Esophagus squamous epithelium (tissue), 5 donors: Measurements from ENCODE around the gene CD48. TPM values are rescaled to one million over a fixed set of nuclear protein-coding genes. Genes with fewer than 3 reads are reported as not detected.

ENCODE experiments used
- DNase-seq: peaks from one replicate; lab custom pipeline; 2025; lab: John Stamatoyannopoulos, UW
- H3K27ac ChIP-seq, 4 donors: fragments of 200-600 bp; sonication (generic); one replicate each; pipeline ENCODE4 v1.5.1; 2016 to 2019; ENCODE audit warnings: mild to moderate bottlenecking in 1 of 4
- H3K27me3 ChIP-seq, 4 donors: fragments of 200-600 bp; sonication (generic); 1 replicate in 3 of 4; 2 replicates in 1 of 4; pipeline versions ENCODE4 v1.5.1 to v1.6.0; 2017 to 2021; ENCODE audit warnings: antibody characterized with exemption in 1 of 4
- H3K36me3 ChIP-seq, 3 donors: fragments of 200-600 bp; sonication (generic); one replicate each; pipeline ENCODE4 v1.5.1; 2016 to 2019
- H3K4me1 ChIP-seq, 3 donors: fragments of 200-600 bp; sonication (generic); one replicate each; pipeline ENCODE4 v1.5.1; 2017 to 2019
- H3K4me3 ChIP-seq, 4 donors: fragments of 200-600 bp; sonication (generic); 1 replicate in 3 of 4; 2 replicates in 1 of 4; pipeline ENCODE4 v1.5.1; 2016 to 2019; ENCODE audit warnings: mild to moderate bottlenecking in 2 of 4, moderate library complexity in 1 of 4
- H3K9me3 ChIP-seq, 3 donors: fragments of 200-600 bp; sonication (generic); one replicate each; pipeline ENCODE4 v1.5.1; 2016 to 2019
- POLR2A ChIP-seq, 4 donors: fragments of 450-650 bp; IDR thresholded peaks; one replicate each; pipeline ENCODE4 v1.6.1; 2017; ENCODE audit warnings: antibody characterized with exemption in 4 of 4, mild to moderate bottlenecking in 4 of 4, moderate library complexity in 3 of 4
- WGBS, 2 donors: methylation state at CpG; one replicate each; pipeline ENCODE4 v1.1.5; 2018; 5-methylcytosine and 5-hydroxymethylcytosine counted together
- intact Hi-C: fragments of 100-400 bp; cut with DNase I; formaldehyde crosslinking; loops from one replicate; pipeline ENCODE4 v1.15.0; 2022
- total RNA-seq, 4 donors: library from RNA; depleted of rRNA; stranded (reverse); fragments of >200 nt; gene quantifications; one replicate each; pipeline ENCODE4 v1.1.0, GENCODE V29; 2016
- TF ChIP-seq, protein P1 (sequence below), 6 experiments: fragments of 450-650 bp in 4 of 6; fragments of 200-600 bp in 2 of 6; sonication (generic) in 2 of 6; IDR thresholded peaks; one replicate each; pipeline ENCODE4 v1.5.1; 2016 to 2019; ENCODE audit warnings: antibody characterized with exemption in 6 of 6, mild to moderate bottlenecking in 4 of 6, moderate library complexity in 4 of 6
- donor health status: DM: yes; HTN: yes; CAD: no.

CD48 gene
- total RNA-seq, 4 donors from 2014 or later: 1.1 to 13.7 (median 5.3) TPM

DNA sequence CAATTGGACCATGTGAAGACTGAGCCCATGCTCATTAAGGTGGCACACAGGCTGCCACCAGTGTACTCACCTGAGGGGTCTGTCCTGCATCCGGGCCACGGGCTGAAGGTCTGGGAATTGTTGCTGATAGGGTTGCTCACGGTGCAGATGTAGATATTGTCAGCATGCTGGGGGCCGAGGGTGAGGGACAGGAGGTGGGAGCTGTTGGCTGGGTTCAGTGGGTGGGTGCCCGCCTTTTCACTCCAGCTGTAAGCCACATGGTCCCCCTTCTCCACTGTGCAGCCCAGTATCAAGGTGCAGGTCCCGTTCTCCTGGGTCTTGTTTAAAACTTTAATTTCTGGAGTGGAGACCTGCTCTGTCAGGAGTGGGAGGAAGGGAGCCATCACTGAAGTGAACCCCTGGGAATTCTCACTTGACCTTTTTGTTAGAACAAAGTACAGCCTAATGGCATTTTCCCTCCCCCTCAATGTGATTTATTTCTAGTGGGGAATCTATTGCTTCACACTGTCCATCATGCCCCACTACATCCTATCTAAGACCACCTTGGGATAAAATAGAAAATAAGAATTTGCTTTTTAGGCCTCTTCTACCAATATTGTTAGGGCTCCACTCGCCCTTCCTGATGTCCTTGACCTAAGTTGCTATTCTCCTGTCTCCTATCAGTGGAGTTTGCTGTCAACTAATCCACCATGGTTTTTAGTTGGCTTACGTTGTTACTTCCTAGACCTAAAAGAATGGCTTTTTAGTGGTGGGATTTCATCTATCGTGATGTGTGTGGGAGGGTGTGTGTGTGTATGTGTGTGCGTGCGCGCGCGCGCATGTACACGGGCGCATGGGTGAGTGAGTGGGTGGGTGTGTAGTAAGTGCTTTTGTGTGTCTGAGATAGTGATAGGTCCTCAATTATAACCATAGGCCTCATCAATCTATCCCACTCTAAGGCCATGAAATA lies 76.8 kb downstream of the CD48 start:
- no peak overlapping the region for H3K4me3 ChIP-seq
- intact Hi-C loops: no loop called here
- no peaks in the 10 kb centered on the region for H3K9me3 ChIP-seq
- H3K4me1 ChIP-seq: peaks cover 0 to 14% (median 3%) of the 10 kb centered on the region in 3 donors
- H3K36me3 ChIP-seq: no peaks in the 10 kb centered on the region
- TF ChIP-seq, protein P1, sequence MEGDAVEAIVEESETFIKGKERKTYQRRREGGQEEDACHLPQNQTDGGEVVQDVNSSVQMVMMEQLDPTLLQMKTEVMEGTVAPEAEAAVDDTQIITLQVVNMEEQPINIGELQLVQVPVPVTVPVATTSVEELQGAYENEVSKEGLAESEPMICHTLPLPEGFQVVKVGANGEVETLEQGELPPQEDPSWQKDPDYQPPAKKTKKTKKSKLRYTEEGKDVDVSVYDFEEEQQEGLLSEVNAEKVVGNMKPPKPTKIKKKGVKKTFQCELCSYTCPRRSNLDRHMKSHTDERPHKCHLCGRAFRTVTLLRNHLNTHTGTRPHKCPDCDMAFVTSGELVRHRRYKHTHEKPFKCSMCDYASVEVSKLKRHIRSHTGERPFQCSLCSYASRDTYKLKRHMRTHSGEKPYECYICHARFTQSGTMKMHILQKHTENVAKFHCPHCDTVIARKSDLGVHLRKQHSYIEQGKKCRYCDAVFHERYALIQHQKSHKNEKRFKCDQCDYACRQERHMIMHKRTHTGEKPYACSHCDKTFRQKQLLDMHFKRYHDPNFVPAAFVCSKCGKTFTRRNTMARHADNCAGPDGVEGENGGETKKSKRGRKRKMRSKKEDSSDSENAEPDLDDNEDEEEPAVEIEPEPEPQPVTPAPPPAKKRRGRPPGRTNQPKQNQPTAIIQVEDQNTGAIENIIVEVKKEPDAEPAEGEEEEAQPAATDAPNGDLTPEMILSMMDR (IDR thresholded peaks at IDR 0.05): no peak
- no peak for TF ChIP-seq POLR2A (IDR thresholded peaks at IDR 0.05)
- WGBS, 2 donors: 89 to 91% methylated on average over 13 to 17 of the region's 17 CpGs
- no peak for DNase-seq
- no peaks in the 10 kb centered on the region for H3K27me3 ChIP-seq
- H3K27ac ChIP-seq: no peak overlapping the region

DNA sequence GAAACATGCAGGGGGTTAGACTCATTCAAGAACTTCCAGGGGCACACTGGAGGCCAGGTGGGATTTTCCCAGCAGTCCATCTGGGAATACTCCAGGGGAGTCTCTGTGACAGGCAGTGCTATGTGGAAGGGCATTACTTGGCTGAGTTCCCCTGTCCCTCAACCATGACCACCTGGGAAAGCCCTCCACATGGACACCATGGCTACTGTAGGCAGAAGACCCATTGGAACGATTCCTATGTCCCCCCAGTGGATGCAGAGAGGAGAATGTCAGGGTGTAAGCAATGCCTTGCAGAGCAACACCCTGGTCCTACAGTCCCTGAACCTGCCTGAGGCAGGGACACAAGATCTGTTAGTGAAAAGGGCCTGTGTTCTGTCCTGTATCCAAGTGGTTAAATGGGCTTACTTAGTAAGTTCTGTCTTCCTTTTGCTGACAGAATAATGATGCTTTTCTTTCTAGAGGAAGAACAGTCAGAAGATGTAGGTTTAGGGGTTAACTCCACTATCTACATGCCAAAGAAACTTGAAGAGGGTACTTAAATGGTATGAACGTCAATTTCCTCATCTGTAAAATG lies 78.2 kb downstream of the CD48 start:
- 8 to 29% methylated on average over 1 of the region's 2 CpGs for WGBS, 2 donors
- Histone ChIP-seq H3K9me3 (no peaks in the 10 kb centered on the region), H3K4me1 (peaks cover 0 to 19% (median 7%) of the 10 kb centered on the region in 3 donors), H3K36me3 (no peaks in the 10 kb centered on the region), H3K4me3 (no peak overlapping the region), H3K27ac (no peak overlapping the region), H3K27me3 (no peaks in the 10 kb centered on the region)
- no peak for TF ChIP-seq POLR2A (IDR thresholded peaks at IDR 0.05)
- TF ChIP-seq, protein P1 (IDR thresholded peaks at IDR 0.05): no peak
- intact Hi-C loops: no loop called here
- no peak for DNase-seq

DNA sequence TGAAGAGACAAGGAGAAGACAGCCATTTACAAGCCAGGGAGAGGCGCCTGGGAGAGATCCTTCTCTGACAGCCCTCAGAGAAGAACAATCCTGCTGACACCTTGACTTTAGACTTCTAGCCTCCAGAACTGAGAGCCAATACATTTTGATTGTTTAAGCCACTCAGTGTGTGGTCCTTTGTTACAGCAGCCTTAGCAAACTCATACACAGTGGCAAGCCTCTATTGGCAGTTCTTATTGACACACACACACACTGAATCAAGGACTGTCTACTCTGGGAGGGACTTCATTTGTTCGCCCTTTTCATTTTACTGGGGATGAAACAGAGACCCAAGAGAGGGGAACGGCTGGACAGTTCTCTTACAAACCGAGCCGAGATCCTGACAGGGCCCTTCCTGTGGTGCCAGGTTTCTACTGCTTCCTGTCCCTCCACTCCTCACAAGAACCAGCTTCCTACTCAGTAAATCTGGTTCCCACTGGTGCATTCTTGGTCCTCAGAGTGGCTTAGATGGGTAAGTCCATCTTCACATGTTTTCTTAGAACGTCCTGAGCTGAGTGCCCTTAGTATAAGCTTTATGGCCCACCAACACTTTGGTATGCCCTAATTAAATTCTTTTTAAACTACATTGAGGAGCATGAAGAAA lies 79.5 kb downstream of the CD48 start:
- H3K27ac ChIP-seq: no peak overlapping the region
- H3K4me3 ChIP-seq: no peak overlapping the region
- intact Hi-C loops: no loop called here
- H3K27me3 ChIP-seq: no peaks in the 10 kb centered on the region
- H3K4me1 ChIP-seq: peaks cover 0 to 19% (median 7%) of the 10 kb centered on the region in 3 donors
- DNase-seq: no peak
- no peaks in the 10 kb centered on the region for H3K36me3 ChIP-seq
- H3K9me3 ChIP-seq: no peaks in the 10 kb centered on the region
- WGBS, 2 donors: 74 to 80% methylated on average over 6 of the region's 6 CpGs
- TF ChIP-seq, protein P1 (IDR thresholded peaks at IDR 0.05): no peak
- TF ChIP-seq POLR2A (IDR thresholded peaks at IDR 0.05): no peak

DNA sequence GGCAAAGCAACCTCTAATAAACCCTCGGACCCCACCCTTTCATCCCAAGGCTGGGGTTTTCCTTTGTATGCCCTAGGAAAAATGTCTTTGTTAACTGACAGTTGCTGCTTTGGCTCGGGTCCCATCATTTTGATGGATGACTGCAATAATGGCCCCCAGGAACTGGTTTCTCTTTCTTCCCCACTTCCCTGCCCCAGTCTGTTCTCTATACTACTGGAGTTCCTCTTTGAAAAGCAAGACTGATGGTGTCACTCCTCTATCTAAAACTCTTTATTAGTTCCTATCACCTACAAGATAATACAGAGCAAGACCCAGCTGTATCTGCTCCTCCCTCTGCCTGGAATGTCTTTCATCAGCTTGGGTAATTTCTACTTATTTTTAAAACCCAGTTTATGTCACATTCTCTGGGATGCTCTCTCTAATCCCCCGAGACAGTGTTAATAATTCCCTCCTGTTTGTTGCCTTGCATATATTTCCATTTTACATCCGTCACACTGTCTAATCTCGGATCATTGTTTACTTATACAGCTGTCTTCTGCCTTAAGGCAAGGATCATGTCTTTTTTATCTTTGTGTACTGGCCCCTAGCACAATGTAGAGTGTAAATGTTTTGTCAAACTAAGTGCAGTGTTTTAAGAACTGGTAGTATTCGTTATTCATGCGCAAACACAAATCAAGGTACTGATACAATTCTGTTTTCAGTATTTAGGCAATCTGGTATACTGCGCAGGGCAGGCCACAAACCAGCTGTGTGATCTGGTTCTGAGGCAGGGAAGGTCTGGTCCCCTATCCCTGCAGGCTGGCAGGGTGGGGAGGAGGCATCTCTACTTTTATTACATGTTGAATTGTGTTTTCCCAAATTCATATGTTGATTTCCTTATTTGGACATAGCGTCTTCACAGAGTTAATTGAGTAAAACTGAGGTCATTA lies 80.8 kb downstream of the CD48 start:
- DNase-seq: no peak
- TF ChIP-seq, protein P1 (IDR thresholded peaks at IDR 0.05): no peak
- TF ChIP-seq POLR2A (IDR thresholded peaks at IDR 0.05): no peak
- Histone ChIP-seq H3K4me3 (no peak overlapping the region), H3K27me3 (no peaks in the 10 kb centered on the region), H3K27ac (peak overlapping the region in 2 of 4 donors; percentile 3 to 21), H3K4me1 (peaks cover 0 to 23% (median 7%) of the 10 kb centered on the region in 3 donors), H3K9me3 (no peaks in the 10 kb centered on the region), H3K36me3 (no peaks in the 10 kb centered on the region)
- intact Hi-C loops: no loop called here
- WGBS, 2 donors: 36 to 48% methylated on average over 9 of the region's 9 CpGs
